ENCODE results near the gene SPAG8. TPM values are rescaled to one million over a fixed set of nuclear protein-coding genes. Genes with fewer than 3 reads are reported as not detected.

The SPAG8 gene
- total and polyA plus RNA-seq, 11 donors: 0.58 to 4.2 (median 2.5) TPM

- no peak for ATAC-seq
- Histone ChIP-seq H3K27ac (peak overlapping the region; percentile 89 to 100 (median 98)), H3K36me3 (peaks cover 0 to 15% (median 14%) of the 10 kb centered on the region in 9 donors), H3K4me3 (peak overlapping the region in 6 of 12 donors; percentile 67 to 98 (median 85)), H3K9me3 (no peaks in the 10 kb centered on the region), H3K4me1 (peaks cover 5 to 40% (median 31%) of the 10 kb centered on the region in 12 donors), H3K27me3 (no peaks in the 10 kb centered on the region)
- WGBS, 4 donors: 66 to 76% (median 73%) methylated on average over 10 of the region's 10 CpGs
- intact Hi-C loops (cut with DNase I): loop anchor here in 5 of 10 donors (2.0 to 10.0 kb wide), 4 partner anchors 23 to 159 kb away; partner anchors contain the start of genes NPR2 (in 3 of the 5), CCDC107 (in 2 of the 5), RMRP (in 2 of the 5) and MSMP (in 1 of the 5)
- TF ChIP-seq POLR2A (IDR thresholded peaks at IDR 0.05) (no peak), CTCF (IDR thresholded peaks at IDR 0.05) (peak in 4 of 12 donors; percentile 21 to 32 (median 28))
- DNase-seq: no peak
Observed at GRCh38 chr9:35813434-35814105, 1.5 kb upstream of the SPAG8 start.

GRCh38 chr9:35811381-35812024 is 559 bp downstream of the SPAG8 start:
- Histone ChIP-seq H3K27ac (peak overlapping the region in 11 of 12 donors; percentile 63 to 100 (median 79)), H3K4me3 (peak overlapping the region; percentile 25 to 72 (median 60)), H3K4me1 (peaks cover 5 to 40% (median 29%) of the 10 kb centered on the region in 12 donors), H3K27me3 (no peaks in the 10 kb centered on the region), H3K9me3 (no peaks in the 10 kb centered on the region), H3K36me3 (peaks cover 0 to 36% (median 32%) of the 10 kb centered on the region in 9 donors)
- 2 to 16% (median 10%) methylated on average over 7 to 12 of the region's 12 CpGs for WGBS, 4 donors
- DNase-seq (peak in 4 of 5 donors; percentile 38 to 64 (median 50)), ATAC-seq (no peak)
- intact Hi-C loops (cut with DNase I): loop anchor here in 2 of 10 donors (1.0 to 10.0 kb wide), 4 partner anchors 20 to 157 kb away; partner anchors contain the start of genes CCDC107 (in 2 of the 2), RMRP (in 2 of the 2), MSMP (in 1 of the 2) and NPR2 (in 1 of the 2)
- no peak for TF ChIP-seq CTCF (IDR thresholded peaks at IDR 0.05)
- no peak for TF ChIP-seq POLR2A (IDR thresholded peaks at IDR 0.05)

GRCh38 chr9:35810122-35810521 is 1.9 kb downstream of the SPAG8 start:
- ATAC-seq (no peak), DNase-seq (no peak)
- no peak overlapping the region for H3K27ac ChIP-seq
- H3K4me3 ChIP-seq: no peak overlapping the region
- WGBS, 4 donors: 92 to 96% (median 95%) methylated on average over 7 of the region's 7 CpGs
- no peaks in the 10 kb centered on the region for H3K27me3 ChIP-seq
- H3K4me1 ChIP-seq: peaks cover 5 to 34% (median 29%) of the 10 kb centered on the region in 12 donors
- intact Hi-C loops (cut with DNase I): loop anchor here in 2 of 10 donors (5.0 to 10.0 kb wide), 3 partner anchors 55 to 155 kb away; partner anchors contain the start of genes CCDC107 (in 2 of the 2), RMRP (in 2 of the 2), MSMP (in 1 of the 2) and SIT1 (in 1 of the 2)
- TF ChIP-seq CTCF (IDR thresholded peaks at IDR 0.05): no peak
- TF ChIP-seq POLR2A (IDR thresholded peaks at IDR 0.05): no peak
- no peaks in the 10 kb centered on the region for H3K9me3 ChIP-seq
- H3K36me3 ChIP-seq: peaks cover 0 to 49% (median 41%) of the 10 kb centered on the region in 9 donors

- no peak for DNase-seq
- no peaks in the 10 kb centered on the region for H3K9me3 ChIP-seq
- H3K27ac ChIP-seq: no peak overlapping the region
- H3K4me3 ChIP-seq: no peak overlapping the region
- H3K36me3 ChIP-seq: peaks cover 0 to 61% (median 41%) of the 10 kb centered on the region in 9 donors
- H3K27me3 ChIP-seq: no peaks in the 10 kb centered on the region
- ATAC-seq: no peak
- intact Hi-C loops (cut with DNase I): no loop called here
- 88 to 93% (median 90%) methylated on average over 9 of the region's 9 CpGs for WGBS, 4 donors
- TF ChIP-seq POLR2A (IDR thresholded peaks at IDR 0.05) (no peak), CTCF (IDR thresholded peaks at IDR 0.05) (no peak)
- H3K4me1 ChIP-seq: peaks cover 5 to 24% (median 19%) of the 10 kb centered on the region in 12 donors
Observed at GRCh38 chr9:35808433-35808832, 3.6 kb downstream of the SPAG8 start.
